Loucy (cell line): ENCODE data around the gene GSG1L.

Experiments
- H2AFZ ChIP-seq: fragments of 200-600 bp; sonication (generic); 2 replicates; pipeline ENCODE4 v1.6.0; 2016; ENCODE audit warnings: antibody characterized with exemption, mild to moderate bottlenecking, low read length, moderate library complexity
- H3F3A ChIP-seq: fragments of 200-600 bp; 2 replicates; pipeline ENCODE4 v1.6.0; 2016; ENCODE audit warnings: antibody characterized with exemption, low read depth, mild to moderate bottlenecking
- H3K27me3 ChIP-seq: fragments of 200-600 bp; sonication (generic); 2 replicates; pipeline ENCODE4 v1.6.1; 2014; ENCODE audit warnings: low read length, mild to moderate bottlenecking; ENCODE audit not compliant: insufficient read depth, poor library complexity, severe bottlenecking
- H3K36me3 ChIP-seq: fragments of 200-600 bp; sonication (generic); 2 replicates; pipeline ENCODE4 v1.6.1; 2016; ENCODE audit warnings: low read length; ENCODE audit not compliant: insufficient read depth
- H3K4me1 ChIP-seq: fragments of 200-600 bp; sonication (generic); 2 replicates; pipeline ENCODE4 v1.5.1; 2014; ENCODE audit warnings: low read length, mild to moderate bottlenecking; ENCODE audit not compliant: insufficient read depth, poor library complexity, severe bottlenecking
- H3K4me2 ChIP-seq: fragments of 200-600 bp; sonication (generic); 2 replicates; pipeline ENCODE4 v1.6.0; 2014; ENCODE audit warnings: antibody characterized with exemption, low read length, low read depth, mild to moderate bottlenecking; ENCODE audit not compliant: poor library complexity, severe bottlenecking
- H3K4me3 ChIP-seq: fragments of 200-600 bp; sonication (generic); 2 replicates; pipeline ENCODE4 v1.5.1; 2014; ENCODE audit warnings: low read length, mild to moderate bottlenecking, mixed read lengths; ENCODE audit not compliant: poor library complexity, severe bottlenecking
- H3K79me2 ChIP-seq: fragments of 200-600 bp; sonication (generic); 2 replicates; pipeline ENCODE4 v1.6.1; 2014; ENCODE audit warnings: low read length; ENCODE audit not compliant: insufficient read depth
- H3K9ac ChIP-seq: fragments of 200-600 bp; sonication (generic); 2 replicates; pipeline ENCODE4 v1.6.0; 2014; ENCODE audit warnings: mild to moderate bottlenecking, low read depth, low read length, moderate library complexity; ENCODE audit not compliant: poor library complexity, severe bottlenecking
- H3K9me2 ChIP-seq: fragments of 200-600 bp; sonication (generic); replicated peaks from 2 replicates; pipeline ENCODE4 v1.6.1; 2016; ENCODE audit warnings: low read depth, low read length, mixed read lengths
- H3K9me3 ChIP-seq: fragments of 200-600 bp; sonication (generic); 2 replicates; pipeline ENCODE4 v1.6.1; 2014; ENCODE audit warnings: mild to moderate bottlenecking, antibody characterized with exemption, low read length, low read depth; ENCODE audit not compliant: insufficient read depth
- H4K20me1 ChIP-seq: fragments of 200-600 bp; sonication (generic); 2 replicates; pipeline ENCODE4 v1.6.0; 2014; ENCODE audit warnings: antibody characterized with exemption, low read length, mild to moderate bottlenecking; ENCODE audit not compliant: insufficient read depth, poor library complexity, severe bottlenecking
- EZH2phosphoT487 ChIP-seq: fragments of 200-600 bp; IDR thresholded peaks from 2 replicates; pipeline ENCODE4 v1.6.1; 2018; ENCODE audit warnings: antibody characterized with exemption, mild to moderate bottlenecking, moderate library complexity, borderline replicate concordance
- TF ChIP-seq, protein P1 (sequence below): fragments of 200-600 bp; sonication (generic); conservative IDR thresholded peaks from 2 replicates; pipeline ENCODE4 v1.5.1; 2014; ENCODE audit warnings: mild to moderate bottlenecking, antibody characterized with exemption, low read length

GSG1L gene

DNA sequence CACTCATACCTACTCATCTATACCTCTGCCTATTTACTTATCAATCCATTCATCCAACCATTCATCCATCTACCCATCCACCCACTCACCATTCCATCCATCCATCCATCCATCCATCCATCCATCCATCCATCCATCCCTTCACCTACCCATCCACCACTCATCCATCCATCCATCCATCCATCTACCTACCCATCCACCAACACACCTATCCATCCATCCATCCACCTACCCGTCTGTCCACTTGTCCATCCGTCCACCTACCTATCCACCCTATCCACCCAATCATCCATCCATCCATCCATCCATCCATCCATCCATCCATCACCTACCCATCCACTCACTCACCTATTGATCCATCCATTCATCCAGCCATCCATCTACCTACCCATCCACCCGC lies 235.7 kb downstream of the GSG1L start:
- Histone ChIP-seq H3K9ac (no peak overlapping the region), H3K79me2 (no peaks in the 10 kb centered on the region), H3F3A (no peaks in the 10 kb centered on the region), H4K20me1 (no peaks in the 10 kb centered on the region), H3K9me3 (no peaks in the 10 kb centered on the region), H3K27me3 (no peaks in the 10 kb centered on the region), H3K9me2 (no peaks in the 10 kb centered on the region), H3K4me3 (no peak overlapping the region), H2AFZ (no peak overlapping the region), H3K4me1 (no peaks in the 10 kb centered on the region), H3K36me3 (no peaks in the 10 kb centered on the region), H3K4me2 (no peak overlapping the region)
- TF ChIP-seq, protein P1, sequence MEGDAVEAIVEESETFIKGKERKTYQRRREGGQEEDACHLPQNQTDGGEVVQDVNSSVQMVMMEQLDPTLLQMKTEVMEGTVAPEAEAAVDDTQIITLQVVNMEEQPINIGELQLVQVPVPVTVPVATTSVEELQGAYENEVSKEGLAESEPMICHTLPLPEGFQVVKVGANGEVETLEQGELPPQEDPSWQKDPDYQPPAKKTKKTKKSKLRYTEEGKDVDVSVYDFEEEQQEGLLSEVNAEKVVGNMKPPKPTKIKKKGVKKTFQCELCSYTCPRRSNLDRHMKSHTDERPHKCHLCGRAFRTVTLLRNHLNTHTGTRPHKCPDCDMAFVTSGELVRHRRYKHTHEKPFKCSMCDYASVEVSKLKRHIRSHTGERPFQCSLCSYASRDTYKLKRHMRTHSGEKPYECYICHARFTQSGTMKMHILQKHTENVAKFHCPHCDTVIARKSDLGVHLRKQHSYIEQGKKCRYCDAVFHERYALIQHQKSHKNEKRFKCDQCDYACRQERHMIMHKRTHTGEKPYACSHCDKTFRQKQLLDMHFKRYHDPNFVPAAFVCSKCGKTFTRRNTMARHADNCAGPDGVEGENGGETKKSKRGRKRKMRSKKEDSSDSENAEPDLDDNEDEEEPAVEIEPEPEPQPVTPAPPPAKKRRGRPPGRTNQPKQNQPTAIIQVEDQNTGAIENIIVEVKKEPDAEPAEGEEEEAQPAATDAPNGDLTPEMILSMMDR: no peak
- TF ChIP-seq EZH2phosphoT487: no peak

- no peak overlapping the region for H3K9ac ChIP-seq
- H3K4me3 ChIP-seq: no peak overlapping the region
- H3K79me2 ChIP-seq: no peaks in the 10 kb centered on the region
- H3K4me1 ChIP-seq: no peaks in the 10 kb centered on the region
- no peaks in the 10 kb centered on the region for H3K9me3 ChIP-seq
- H3K4me2 ChIP-seq: no peak overlapping the region
- TF ChIP-seq, protein P1: no peak
- TF ChIP-seq EZH2phosphoT487: no peak
- no peaks in the 10 kb centered on the region for H3K36me3 ChIP-seq
- H3F3A ChIP-seq: no peaks in the 10 kb centered on the region
- H3K9me2 ChIP-seq: no peaks in the 10 kb centered on the region
- no peaks in the 10 kb centered on the region for H4K20me1 ChIP-seq
- no peaks in the 10 kb centered on the region for H3K27me3 ChIP-seq
- H2AFZ ChIP-seq: no peak overlapping the region
Measured at GRCh38 chr16:27826893-27827289, 236.6 kb downstream of the GSG1L start.

DNA sequence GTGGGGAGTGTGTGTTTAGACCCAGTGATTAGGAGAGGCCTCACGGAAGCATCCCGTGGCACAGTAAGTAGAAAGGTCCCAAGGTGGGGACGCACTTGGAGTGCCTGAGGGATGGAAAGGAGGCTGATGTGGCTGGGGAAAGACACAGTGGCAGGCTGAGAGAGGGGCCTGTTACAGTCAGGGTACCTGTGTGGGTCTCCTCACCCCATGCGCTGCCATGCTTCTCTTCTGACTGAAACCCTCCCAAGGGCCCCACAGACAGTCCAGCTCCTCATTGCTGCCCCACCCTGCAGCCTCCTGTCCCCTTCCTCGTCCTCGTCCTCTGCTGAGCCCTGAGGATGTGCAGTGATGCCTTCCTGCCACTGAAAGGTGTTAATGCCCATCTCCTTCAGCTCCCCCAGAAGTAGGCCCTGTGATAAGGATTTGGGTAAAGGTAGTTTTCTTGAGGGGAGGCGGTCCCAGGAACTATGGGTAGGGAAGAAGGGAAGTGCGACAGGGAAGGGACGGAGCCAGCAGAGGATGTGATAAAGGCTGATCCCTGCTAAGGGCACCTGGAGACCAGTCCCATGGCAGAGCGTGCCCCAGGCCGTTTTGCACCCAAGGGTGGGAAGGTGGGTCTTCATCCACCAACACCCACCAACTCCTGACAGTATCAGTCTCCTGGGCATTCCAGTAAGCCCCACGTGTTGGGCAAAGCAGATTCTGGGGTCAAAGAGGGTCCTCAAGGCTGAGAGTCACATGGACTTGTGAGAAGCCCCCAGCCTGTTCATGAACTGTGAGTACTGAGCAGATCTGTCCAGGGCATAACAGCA lies 237.2 kb downstream of the GSG1L start:
- no peaks in the 10 kb centered on the region for H3K79me2 ChIP-seq
- H2AFZ ChIP-seq: no peak overlapping the region
- no peaks in the 10 kb centered on the region for H4K20me1 ChIP-seq
- no peak for TF ChIP-seq EZH2phosphoT487
- TF ChIP-seq, protein P1: no peak
- H3K4me1 ChIP-seq: no peaks in the 10 kb centered on the region
- no peaks in the 10 kb centered on the region for H3K36me3 ChIP-seq
- H3K9me2 ChIP-seq: no peaks in the 10 kb centered on the region
- no peaks in the 10 kb centered on the region for H3F3A ChIP-seq
- H3K4me2 ChIP-seq: no peak overlapping the region
- H3K27me3 ChIP-seq: no peaks in the 10 kb centered on the region
- H3K9me3 ChIP-seq: no peaks in the 10 kb centered on the region
- H3K4me3 ChIP-seq: no peak overlapping the region
- H3K9ac ChIP-seq: no peak overlapping the region
